A549 (cell line): ENCODE results near the gene ACAP1. TPM values are rescaled to one million over a fixed set of nuclear protein-coding genes. Genes with fewer than 3 reads are reported as not detected.

ENCODE experiments used
- ATAC-seq, 2 experiments: fragments of 200-7000 bp in 1 of 2; fragments of >200 bp in 1 of 2; cut with Nextera tagmentation in 1 of 2; cut with Tn5 transposase in 1 of 2; 3 replicates each; pipeline versions ENCODE4 v1.8.0 to v1.9.1; 2018 to 2020; ENCODE audit warnings: mild to moderate bottlenecking in 1 of 2, moderate library complexity in 1 of 2
- CTCF ChIA-PET: fragments of 300-600 bp; sonication (Branson Sonifier 250); formaldehyde crosslinking; extraction: SDS; loops from one replicate; lab custom pipeline; 2021; ENCODE audit warnings: antibody characterized with exemption, inconsistent platforms; lab: Yijun Ruan, JAX
- POLR2A ChIA-PET: fragments of 350-600 bp; formaldehyde crosslinking; extraction: SDS; loops from one replicate; lab custom pipeline; 2021; ENCODE audit warnings: antibody characterized with exemption, inconsistent platforms; lab: Yijun Ruan, JAX
- DNase-seq, 2 experiments: peaks; one replicate each; pipeline versions ENCODE4 v3.0.0 to v3.0.0-alpha.2; 2011 to 2016; ENCODE audit warnings: low read depth in 1 of 2, low spot score in 1 of 2
- FAIRE-seq: peaks from 2 replicates; lab custom pipeline; 2011; peaks lifted over from hg19 to GRCh38; lab: Jason Lieb, UNC
- H3K27ac ChIP-seq, 2 experiments: fragments of >200 bp; sonication (Bioruptor Twin); formaldehyde crosslinking; 3 replicates each; pipeline ENCODE4 v1.5.1; 2016 to 2017
- H3K4me1 ChIP-seq: fragments of >200 bp; sonication (Bioruptor Twin); formaldehyde crosslinking; 3 replicates; pipeline ENCODE4 v1.6.1; 2016
- H3K4me2 ChIP-seq: fragments of >200 bp; sonication (Bioruptor Twin); formaldehyde crosslinking; 3 replicates; pipeline ENCODE4 v1.6.1; 2016
- H3K4me3 ChIP-seq: fragments of >200 bp; sonication (Bioruptor Twin); formaldehyde crosslinking; 3 replicates; pipeline ENCODE4 v1.5.1; 2016
- H3K9me3 ChIP-seq: fragments of >200 bp; sonication (Bioruptor Twin); formaldehyde crosslinking; 3 replicates; pipeline ENCODE4 v1.6.1; 2016
- CEBPB ChIP-seq, 2 experiments: fragments of >200 bp in 1 of 2; sonication (Bioruptor Twin) in 1 of 2; formaldehyde crosslinking in 1 of 2; IDR thresholded peaks; 2 replicates each; pipeline ENCODE4 v1.6.1; 2012 to 2016
- CHD2 ChIP-seq: fragments of 150-350 bp; IDR thresholded peaks from 2 replicates; pipeline ENCODE4 v1.6.1; 2014; ENCODE audit warnings: low read length; ENCODE audit not compliant: partially characterized antibody
- CTCF ChIP-seq: fragments of >200 bp; sonication (Bioruptor Twin); formaldehyde crosslinking; IDR thresholded peaks from 3 replicates; pipeline ENCODE4 v1.5.1; 2016
- E2F6 ChIP-seq: IDR thresholded peaks from 2 replicates; pipeline ENCODE4 v1.6.1; 2012; ENCODE audit warnings: low read depth, borderline replicate concordance
- EHF ChIP-seq: fragments of 250-450 bp; sonication (Bioruptor Pico); IDR thresholded peaks from 2 replicates; pipeline ENCODE4 v1.5.0; 2020; ENCODE audit warnings: mild to moderate bottlenecking
- EP300 ChIP-seq, 2 experiments: fragments of >200 bp; sonication (Bioruptor Twin); formaldehyde crosslinking; IDR thresholded peaks; 2 replicates in 1 of 2; 3 replicates in 1 of 2; pipeline ENCODE4 v1.6.1; 2016 to 2017
- FOSB ChIP-seq: fragments of 250-450 bp; sonication (Bioruptor Pico); IDR thresholded peaks from 2 replicates; pipeline ENCODE4 v1.5.0; 2020; ENCODE audit warnings: mild to moderate bottlenecking, moderate library complexity
- HDAC2 ChIP-seq: fragments of 200-600 bp; sonication (generic); IDR thresholded peaks from 2 replicates; pipeline ENCODE4 v1.6.1; 2016
- HEYL ChIP-seq: fragments of 250-450 bp; sonication (Bioruptor Pico); IDR thresholded peaks from 2 replicates; pipeline ENCODE4 v1.8.0; 2021; ENCODE audit warnings: mild to moderate bottlenecking, moderate library complexity
- HOXB5 ChIP-seq: fragments of 250-450 bp; sonication (Bioruptor Pico); IDR thresholded peaks from 2 replicates; pipeline ENCODE4 v1.5.0; 2020; ENCODE audit warnings: mild to moderate bottlenecking, moderate library complexity
- JUN ChIP-seq, 2 experiments: fragments of >200 bp; sonication (Bioruptor Twin); formaldehyde crosslinking; IDR thresholded peaks; 2 replicates in 1 of 2; 3 replicates in 1 of 2; pipeline ENCODE4 v1.6.1; 2016 to 2017
- NFE2L2 ChIP-seq: fragments of 150-350 bp; conservative IDR thresholded peaks from 2 replicates; pipeline ENCODE4 v1.6.1; 2014; ENCODE audit warnings: low read length
- NPAS2 ChIP-seq: fragments of 250-450 bp; sonication (Bioruptor Pico); IDR thresholded peaks from 2 replicates; pipeline ENCODE4 v1.8.0; 2022; ENCODE audit warnings: mild to moderate bottlenecking, moderate library complexity, borderline replicate concordance
- NR3C1 ChIP-seq: fragments of >200 bp; sonication (Bioruptor Twin); formaldehyde crosslinking; IDR thresholded peaks from 3 replicates; pipeline ENCODE4 v1.6.1; 2017
- PHF8 ChIP-seq: fragments of 200-600 bp; sonication (generic); IDR thresholded peaks from 2 replicates; pipeline ENCODE4 v1.6.1; 2016; ENCODE audit warnings: low read depth, mild to moderate bottlenecking, antibody characterized with exemption, moderate library complexity, borderline replicate concordance
- POLR2A ChIP-seq: IDR thresholded peaks from 2 replicates; pipeline ENCODE4 v1.6.1; 2012; ENCODE audit warnings: mild to moderate bottlenecking, low read length
- RAD21 ChIP-seq, 2 experiments: fragments of >200 bp in 1 of 2; sonication (Bioruptor Twin) in 1 of 2; formaldehyde crosslinking in 1 of 2; IDR thresholded peaks in 1 of 2; conservative IDR thresholded peaks in 1 of 2; 2 replicates in 1 of 2; 3 replicates in 1 of 2; pipeline ENCODE4 v1.6.1; 2012 to 2018; ENCODE audit warnings: inconsistent platforms in 1 of 2
- RCOR1 ChIP-seq: fragments of 150-350 bp; IDR thresholded peaks from 2 replicates; pipeline ENCODE4 v1.6.1; 2014; ENCODE audit warnings: antibody characterized with exemption, low read length, low read depth
- RNF2 ChIP-seq: fragments of 200-600 bp; sonication (generic); IDR thresholded peaks from 2 replicates; pipeline ENCODE4 v1.6.1; 2016; ENCODE audit warnings: low read depth, mild to moderate bottlenecking, antibody characterized with exemption, moderate library complexity, borderline replicate concordance
- SMC3 ChIP-seq: fragments of >200 bp; sonication (Bioruptor Twin); formaldehyde crosslinking; IDR thresholded peaks from 3 replicates; pipeline ENCODE4 v1.6.1; 2018; ENCODE audit warnings: inconsistent platforms
- USF2 ChIP-seq: fragments of 450-650 bp; IDR thresholded peaks from 2 replicates; pipeline ENCODE4 v1.6.1; 2014; ENCODE audit warnings: antibody characterized with exemption
- ZSCAN20 ChIP-seq: fragments of 250-450 bp; sonication (Bioruptor Pico); IDR thresholded peaks from 2 replicates; pipeline ENCODE4 v1.8.0; 2022; ENCODE audit warnings: mild to moderate bottlenecking, moderate library complexity
- WGBS: methylation state at CpG from one replicate; pipeline ENCODE4 v1.1.6; 2017; ENCODE audit errors: missing lambda C conversion rate; 5-methylcytosine and 5-hydroxymethylcytosine counted together
- polyA plus RNA-seq, 4 experiments: library from polyadenylated mRNA; depleted of rRNA in 3 of 4; stranded (reverse); fragments of >200 nt; fragmentation: RNase III in 1 of 4; extraction: RNeasy Plus Mini Kit Qiagen cat#74134 plus additional on column Dnase treatment in 1 of 4; gene quantifications; 2 replicates in 3 of 4; 3 replicates in 1 of 4; pipeline ENCODE4 v1.2.3, GENCODE V29; 2011 to 2017
- TF ChIP-seq, protein P1 (sequence below): fragments of >200 bp; sonication (Bioruptor Twin); formaldehyde crosslinking; IDR thresholded peaks from 2 replicates; pipeline ENCODE4 v1.6.1; 2016
- TF ChIP-seq, protein P2 (sequence below): fragments of 250-450 bp; sonication (Bioruptor Pico); IDR thresholded peaks from 2 replicates; pipeline ENCODE4 v1.5.0; 2020; ENCODE audit warnings: low read depth, mild to moderate bottlenecking, moderate library complexity

Gene ACAP1
- polyA plus RNA-seq, 2 of the 4 experiments (the other 2 are of a cell fraction) = 0.41 to 1.3 TPM

DNA sequence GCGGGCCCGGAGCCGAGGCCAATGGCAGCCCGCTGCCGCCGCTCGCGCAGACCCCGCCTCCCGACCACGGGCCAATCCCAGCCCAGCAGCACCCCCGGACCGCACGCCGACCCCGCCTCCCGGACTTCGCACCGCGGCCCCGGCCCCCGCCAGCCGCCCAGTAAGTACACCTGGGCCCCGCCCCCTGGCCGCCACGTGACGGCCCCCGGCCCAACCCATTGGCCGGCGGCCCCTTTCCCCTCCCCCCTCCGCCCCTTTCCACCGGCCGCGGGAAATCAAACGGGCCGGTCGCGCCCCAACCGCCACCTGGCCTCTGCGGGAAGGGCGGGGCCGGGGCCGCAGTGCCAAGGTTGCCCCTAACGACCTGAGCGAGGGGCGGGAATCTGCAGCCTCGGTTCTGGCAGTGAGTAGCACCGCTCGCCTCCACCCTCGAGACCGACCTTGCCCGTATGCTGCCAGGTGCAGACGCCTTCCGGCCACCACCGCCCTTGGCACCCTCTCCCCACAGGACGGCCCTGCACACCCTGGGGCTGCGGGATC lies 41.6 kb upstream of the ACAP1 start, which contains the start of gene YBX2 (continued):
- TF ChIP-seq USF2 (peak; percentile 69), EP300 (IDR thresholded peaks at IDR 0.05) (no peak), NR3C1 (no peak), ZSCAN20 (CRISPR knock-in tag) (no peak), NFE2L2 (no peak), EHF (CRISPR knock-in tag) (no peak), JUN (IDR thresholded peaks at IDR 0.05) (no peak), FOSB (CRISPR knock-in tag) (no peak), RCOR1 (no peak)
- TF ChIP-seq, protein P1, sequence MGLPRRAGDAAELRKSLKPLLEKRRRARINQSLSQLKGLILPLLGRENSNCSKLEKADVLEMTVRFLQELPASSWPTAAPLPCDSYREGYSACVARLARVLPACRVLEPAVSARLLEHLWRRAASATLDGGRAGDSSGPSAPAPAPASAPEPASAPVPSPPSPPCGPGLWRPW = no peak
- TF ChIP-seq, all 56 proteins: peak for 4

GRCh38 chr17:7295230-7296180 lies 40.8 kb upstream of the ACAP1 start:
- H3K27ac ChIP-seq = peak overlapping the region; percentile 54 to 82; a peak in 5 of 6 replicates

DNA sequence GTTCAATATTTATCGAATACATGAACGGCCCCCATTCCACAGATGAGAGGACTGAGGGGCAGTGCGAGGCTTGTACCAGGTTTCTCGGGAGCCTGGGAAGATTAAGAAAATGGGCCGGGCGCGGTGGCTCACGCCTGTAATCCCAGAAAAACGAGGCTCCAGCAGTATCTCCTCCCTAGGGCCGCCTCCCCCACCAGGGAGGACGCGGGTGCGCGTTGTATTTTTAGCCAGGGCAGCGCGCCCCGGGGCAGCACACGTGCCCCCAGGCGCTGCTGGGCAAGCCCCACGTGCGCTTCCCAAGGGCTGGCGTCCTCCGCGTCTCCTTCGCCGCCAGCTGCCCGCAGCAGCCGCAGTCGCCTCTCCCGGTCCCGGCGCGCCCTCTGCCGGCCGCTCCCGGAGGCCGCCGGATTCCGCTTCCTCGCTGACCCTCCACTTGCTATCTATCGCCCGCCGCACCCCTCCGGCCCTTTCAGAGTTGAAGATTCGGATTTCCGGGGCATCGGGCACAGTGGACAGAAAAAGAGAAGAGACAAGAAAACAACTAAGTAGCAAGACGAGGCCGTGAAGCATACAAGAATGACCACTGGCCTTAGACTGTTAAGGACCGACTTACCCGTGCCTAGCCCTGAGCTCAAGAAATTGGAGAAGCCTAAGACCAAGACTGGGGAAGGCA lies 40.0 kb upstream of the ACAP1 start:
- H3K4me2 ChIP-seq = peak overlapping the region; percentile 67
- ATAC-seq (peak; percentile 81 to 87), DNase-seq (peak; percentile 86 to 89), FAIRE-seq (no peak)
- H3K27ac ChIP-seq = peak overlapping the region; percentile 39 to 82; a peak in 5 of 6 replicates
- H3K9me3 ChIP-seq = no peaks in the 10 kb centered on the region
- H3K4me1 ChIP-seq = peaks cover 22% of the 10 kb centered on the region; the same call in 2 of the 3 replicates
- H3K4me3 ChIP-seq = no peak overlapping the region; the same call in 2 of the 3 replicates
- ChIA-PET CTCF (interaction anchor here (0.6 to 11.0 kb wide), 64 partner anchors 9 to 275 kb away, joined by 3 to 446 read pairs (median 5); partner anchors contain the start of genes ACADVL, ACAP1, ASGR1 and CTDNEP1), POLR2A (interaction anchor here (1.3 kb wide), 5 partner anchors 15 to 251 kb away, joined by 3 to 5 read pairs (median 3); partner anchors contain the start of gene SLC2A4)
- 21% methylated on average over 24 of the region's 51 CpGs for WGBS
- TF ChIP-seq, protein P1 = no peak
- TF ChIP-seq, protein P2, sequence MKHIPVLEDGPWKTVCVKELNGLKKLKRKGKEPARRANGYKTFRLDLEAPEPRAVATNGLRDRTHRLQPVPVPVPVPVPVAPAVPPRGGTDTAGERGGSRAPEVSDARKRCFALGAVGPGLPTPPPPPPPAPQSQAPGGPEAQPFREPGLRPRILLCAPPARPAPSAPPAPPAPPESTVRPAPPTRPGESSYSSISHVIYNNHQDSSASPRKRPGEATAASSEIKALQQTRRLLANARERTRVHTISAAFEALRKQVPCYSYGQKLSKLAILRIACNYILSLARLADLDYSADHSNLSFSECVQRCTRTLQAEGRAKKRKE (CRISPR knock-in tag) = peak; percentile 92
- TF ChIP-seq NPAS2 (CRISPR knock-in tag) (peak; percentile 97), EP300 (IDR thresholded peaks at IDR 0.05) (no peak), CEBPB (IDR thresholded peaks at IDR 0.05) (no peak), CTCF (peak; percentile 99), SMC3 (peak; percentile 99), HOXB5 (CRISPR knock-in tag) (peak; percentile 89), HDAC2 (no peak), HEYL (CRISPR knock-in tag) (0 out of 2 replicates have a peak, but pooled peaks have one; percentile 75), POLR2A (no peak), RAD21 (conservative IDR thresholded peaks at IDR 0.05 in 1 of 2, IDR thresholded peaks at IDR 0.05 in 1 of 2) (peak; percentile 94 to 99), USF2 (peak; percentile 84), NFE2L2 (0 out of 2 replicates have a peak, but pooled peaks have one; percentile 9), E2F6 (peak; percentile 96), EHF (CRISPR knock-in tag) (0 out of 2 replicates have a peak, but pooled peaks have one; percentile 21), PHF8 (no peak), CHD2 (no peak)

More at GRCh38 chr17:7295230-7296180, 40.8 kb upstream of the ACAP1 start:
- ATAC-seq (no peak; a peak in 1 of 6 replicates), FAIRE-seq (no peak), DNase-seq (no peak)
- POLR2A ChIA-PET = interaction anchor here (1.3 kb wide), 5 partner anchors 14 to 250 kb away, joined by 3 to 5 read pairs (median 3); partner anchors contain the start of gene SLC2A4
- no peaks in the 10 kb centered on the region for H3K9me3 ChIP-seq
- 92% methylated on average over 42 of the region's 42 CpGs for WGBS
- CTCF ChIA-PET = interaction anchor here (0.7 to 11.0 kb wide), 53 partner anchors 10 to 274 kb away, joined by 3 to 446 read pairs (median 6); partner anchors contain the start of genes ACADVL, ACAP1, CTDNEP1 and DLG4
- H3K4me3 ChIP-seq = peak overlapping the region; percentile 48
- H3K4me2 ChIP-seq = peak overlapping the region; percentile 100
- H3K4me1 ChIP-seq = peaks cover 22% of the 10 kb centered on the region; the same call in 2 of the 3 replicates
- no peak for TF ChIP-seq HOXB5 (CRISPR knock-in tag)
- TF ChIP-seq RNF2 = 0 out of 2 replicates have a peak, but pooled peaks have one; percentile 69
